ENCODE data around the gene ST3GAL2.
"Not testable (repeated sequence)": the region's sequence is repeated elsewhere in the genome, so short reads cannot be mapped to it uniquely, and the experiment has no call there.

- TF ChIP-seq, protein P1, sequence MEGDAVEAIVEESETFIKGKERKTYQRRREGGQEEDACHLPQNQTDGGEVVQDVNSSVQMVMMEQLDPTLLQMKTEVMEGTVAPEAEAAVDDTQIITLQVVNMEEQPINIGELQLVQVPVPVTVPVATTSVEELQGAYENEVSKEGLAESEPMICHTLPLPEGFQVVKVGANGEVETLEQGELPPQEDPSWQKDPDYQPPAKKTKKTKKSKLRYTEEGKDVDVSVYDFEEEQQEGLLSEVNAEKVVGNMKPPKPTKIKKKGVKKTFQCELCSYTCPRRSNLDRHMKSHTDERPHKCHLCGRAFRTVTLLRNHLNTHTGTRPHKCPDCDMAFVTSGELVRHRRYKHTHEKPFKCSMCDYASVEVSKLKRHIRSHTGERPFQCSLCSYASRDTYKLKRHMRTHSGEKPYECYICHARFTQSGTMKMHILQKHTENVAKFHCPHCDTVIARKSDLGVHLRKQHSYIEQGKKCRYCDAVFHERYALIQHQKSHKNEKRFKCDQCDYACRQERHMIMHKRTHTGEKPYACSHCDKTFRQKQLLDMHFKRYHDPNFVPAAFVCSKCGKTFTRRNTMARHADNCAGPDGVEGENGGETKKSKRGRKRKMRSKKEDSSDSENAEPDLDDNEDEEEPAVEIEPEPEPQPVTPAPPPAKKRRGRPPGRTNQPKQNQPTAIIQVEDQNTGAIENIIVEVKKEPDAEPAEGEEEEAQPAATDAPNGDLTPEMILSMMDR (IDR thresholded peaks at IDR 0.05; ENCODE audit: borderline replicate concordance, extremely low read depth, low read length, poor library complexity, severe bottlenecking) = not testable (repeated sequence)
- not testable (repeated sequence) for TF ChIP-seq EZH2 (IDR thresholded peaks at IDR 0.05; ENCODE audit: borderline replicate concordance, low read depth, low read length, severe bottlenecking)
Measured at GRCh38 chr16:70332728-70333127, 106.2 kb downstream of the ST3GAL2 start.

All from DND-41 (cell line).